ENCODE measurements around the gene MPZL1. TPM values are rescaled to one million over a fixed set of nuclear protein-coding genes. Genes with fewer than 3 reads are reported as not detected.

Gene MPZL1
- total RNA-seq, 1 experiment from 2014 or later = 55.1 TPM

- no peak for DNase-seq (ENCODE audit: low spot score)
Measured at GRCh38 chr1:167748906-167749305, 27.1 kb downstream of the MPZL1 start.

GRCh38 chr1:167749741-167750140 lies 28.0 kb downstream of the MPZL1 start:
- no peak for DNase-seq (ENCODE audit: low spot score)

DNA sequence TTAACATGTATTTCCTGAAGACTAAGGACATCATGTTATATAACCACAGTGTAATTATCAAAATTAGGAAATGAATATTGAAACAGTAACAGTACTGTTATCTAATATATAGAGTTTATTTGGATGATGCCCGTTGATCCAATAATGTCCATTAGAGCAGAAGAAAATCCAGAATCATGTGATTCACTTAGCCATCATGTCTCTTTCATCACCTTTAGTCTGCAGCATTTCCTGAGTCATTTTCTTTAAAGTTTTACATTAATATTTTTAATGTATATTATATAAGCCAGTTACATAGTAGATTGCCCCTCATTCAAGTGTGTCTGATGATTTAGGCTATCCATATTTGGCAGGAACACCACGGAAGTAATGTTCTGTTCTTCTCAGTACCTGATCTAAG lies 28.9 kb downstream of the MPZL1 start:
- no peak for DNase-seq (ENCODE audit: low spot score)

DNA sequence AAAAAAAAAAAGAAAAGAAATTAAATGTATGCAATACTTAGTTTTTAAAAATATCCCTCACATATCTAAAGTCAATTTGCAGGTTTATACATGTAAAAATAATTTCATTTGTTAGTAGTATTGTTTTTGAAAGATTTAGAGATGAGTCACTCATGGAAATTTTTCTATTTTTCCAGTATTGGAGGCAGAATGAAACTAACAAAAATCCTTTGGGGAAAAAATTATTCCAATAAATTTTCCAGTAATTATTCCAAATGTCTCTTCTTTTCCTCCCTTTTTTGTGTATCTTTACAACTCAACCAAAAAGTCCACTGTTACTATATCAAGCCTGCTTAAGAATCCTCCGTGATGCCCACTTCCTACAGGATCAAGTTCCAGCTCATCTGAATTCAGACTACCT lies 29.9 kb downstream of the MPZL1 start:
- DNase-seq (ENCODE audit: low spot score) = no peak

DNA sequence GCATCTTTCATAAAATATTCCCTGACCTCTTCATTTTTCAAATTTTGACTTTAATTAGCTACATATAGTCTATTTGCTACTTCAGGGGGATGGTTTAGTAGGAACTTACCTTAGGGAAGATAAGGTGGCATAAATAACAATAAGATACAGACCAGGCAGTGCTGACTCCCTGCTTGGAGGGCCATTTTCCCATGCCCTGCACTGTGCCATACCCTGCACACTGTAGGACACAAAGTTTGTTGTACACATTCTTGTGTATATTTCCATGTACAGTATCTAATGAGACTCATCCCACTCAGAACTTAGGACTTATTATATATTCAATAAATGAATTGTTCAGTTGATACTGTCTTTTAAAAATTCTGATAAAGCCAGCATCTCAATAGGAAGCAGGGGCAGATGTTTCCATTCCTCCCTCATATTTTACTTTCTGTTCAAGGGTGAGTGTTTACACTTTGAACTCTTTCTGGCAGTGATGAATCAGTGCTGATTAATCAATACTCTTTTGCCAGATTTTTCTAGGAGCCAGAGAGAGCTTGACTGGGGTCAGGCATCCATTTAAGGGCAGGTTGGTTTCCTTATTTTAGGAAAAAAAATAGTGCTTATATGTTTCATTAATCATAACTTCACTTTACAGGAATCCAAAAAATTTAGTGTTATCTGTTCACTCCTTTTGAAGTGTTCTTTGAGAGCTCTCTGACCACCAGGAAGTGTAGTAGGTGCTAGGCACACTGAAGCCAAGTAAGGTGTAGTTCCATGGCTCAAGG lies 30.6 kb downstream of the MPZL1 start:
- no peak for DNase-seq (ENCODE audit: low spot score)

GRCh38 chr1:167755654-167756053 lies 33.9 kb downstream of the MPZL1 start:
- no peak for DNase-seq (ENCODE audit: low spot score)

GRCh38 chr1:167756730-167757405 lies 35.1 kb downstream of the MPZL1 start:
- DNase-seq (ENCODE audit: low spot score) = no peak

- DNase-seq (ENCODE audit: low spot score) = no peak
Measured at GRCh38 chr1:167757433-167758309, 35.9 kb downstream of the MPZL1 start.

DNA sequence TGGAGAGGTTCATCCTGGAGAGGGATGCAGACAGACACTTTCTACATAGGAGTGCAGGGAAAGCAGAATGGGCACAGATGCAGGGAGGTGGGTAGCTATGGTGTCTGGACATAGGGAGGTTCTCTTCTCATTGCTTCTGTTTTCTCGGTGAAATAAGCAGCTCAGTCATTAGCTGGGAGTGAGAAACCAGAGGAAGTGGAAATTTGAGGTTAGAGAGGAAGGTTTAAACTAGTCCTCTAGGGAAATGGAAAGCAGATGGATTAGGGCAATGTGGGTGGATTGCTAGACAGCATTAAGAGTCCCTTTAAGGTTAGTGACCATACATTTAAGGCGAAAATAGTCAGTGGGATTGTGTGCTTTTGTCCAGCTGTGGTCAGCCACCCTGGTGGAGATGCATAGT lies 39.6 kb downstream of the MPZL1 start:
- no peak for DNase-seq (ENCODE audit: low spot score)

DNA sequence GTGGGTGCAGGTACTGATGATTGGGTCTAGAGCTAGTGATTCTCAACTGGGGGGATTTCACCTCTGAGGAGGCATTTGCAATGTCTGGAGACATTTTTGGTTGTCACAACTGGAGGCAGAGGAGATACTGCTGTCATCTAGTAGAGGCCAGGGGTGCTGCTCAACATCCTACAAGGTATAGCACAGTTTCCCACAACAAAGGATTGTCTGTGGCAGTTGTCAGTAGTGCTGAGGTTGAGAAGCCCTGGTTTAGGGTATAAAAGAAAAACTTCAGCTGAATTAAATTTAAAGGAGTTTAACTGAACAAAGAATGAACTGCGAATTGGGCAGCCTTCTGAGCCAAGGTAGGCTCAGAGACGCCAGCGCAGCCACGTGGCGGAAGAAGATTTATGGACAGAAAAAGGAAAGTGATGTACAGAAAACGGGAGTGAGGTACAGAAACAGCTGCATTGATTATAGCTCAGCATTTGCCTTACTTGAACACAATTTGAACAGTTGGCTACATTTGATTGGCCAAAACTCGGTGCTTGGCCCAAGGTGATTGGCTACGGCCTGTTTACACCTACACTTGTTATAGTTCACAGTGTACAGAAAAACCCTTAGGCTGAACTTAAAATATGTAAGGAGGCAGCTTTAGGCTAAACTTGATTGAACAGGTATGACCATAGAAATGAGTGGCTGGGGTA lies 40.4 kb downstream of the MPZL1 start:
- DNase-seq (ENCODE audit: low spot score) = no peak

- no peak for DNase-seq (ENCODE audit: low spot score)
Measured at GRCh38 chr1:167763525-167764220, 41.9 kb downstream of the MPZL1 start.

GRCh38 chr1:167764458-167765330 lies 42.9 kb downstream of the MPZL1 start:
- DNase-seq (ENCODE audit: low spot score) = no peak

- no peak for DNase-seq (ENCODE audit: low spot score)
Measured at GRCh38 chr1:167765496-167765895, 43.7 kb downstream of the MPZL1 start.

DNA sequence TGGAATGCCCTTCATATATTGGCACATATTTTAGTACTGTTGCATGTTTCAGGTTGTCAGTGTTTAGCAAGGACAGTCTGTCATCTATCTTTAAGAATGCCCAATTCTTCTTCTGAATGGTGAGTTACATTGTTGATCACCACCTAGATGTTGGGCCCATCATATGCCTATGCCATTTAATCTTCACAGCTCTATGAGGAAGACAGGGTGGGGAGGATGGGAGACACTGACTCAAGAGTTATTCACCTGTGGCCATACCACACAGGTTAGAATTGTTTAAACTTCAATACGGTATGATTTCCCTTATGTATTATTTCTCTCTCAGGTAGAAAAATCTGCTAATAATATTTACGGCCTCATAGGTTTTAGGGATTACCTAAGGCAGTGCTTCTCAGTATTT lies 44.8 kb downstream of the MPZL1 start:
- no peak for DNase-seq (ENCODE audit: low spot score)

DNA sequence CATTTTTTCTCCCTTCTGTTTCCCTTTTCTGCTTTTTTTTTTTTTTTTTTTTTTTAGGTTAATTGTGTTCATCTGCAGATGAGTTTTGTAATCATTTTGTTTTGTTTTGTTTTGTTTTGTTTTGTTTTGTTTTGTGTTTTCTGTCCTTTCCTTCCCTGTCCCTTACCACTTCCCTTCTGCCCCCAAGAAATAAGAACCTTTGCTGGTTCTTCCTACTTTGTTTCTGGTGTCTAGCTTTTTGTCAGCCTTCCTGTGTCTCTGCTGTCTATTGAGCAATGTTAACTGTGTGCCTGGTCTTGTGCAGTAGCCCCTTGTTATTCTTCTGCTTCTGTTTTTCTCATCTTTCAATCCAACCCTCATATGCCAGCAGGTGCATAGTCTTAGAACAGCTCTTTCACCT lies 46.0 kb downstream of the MPZL1 start:
- no peak for DNase-seq (ENCODE audit: low spot score)

DNA sequence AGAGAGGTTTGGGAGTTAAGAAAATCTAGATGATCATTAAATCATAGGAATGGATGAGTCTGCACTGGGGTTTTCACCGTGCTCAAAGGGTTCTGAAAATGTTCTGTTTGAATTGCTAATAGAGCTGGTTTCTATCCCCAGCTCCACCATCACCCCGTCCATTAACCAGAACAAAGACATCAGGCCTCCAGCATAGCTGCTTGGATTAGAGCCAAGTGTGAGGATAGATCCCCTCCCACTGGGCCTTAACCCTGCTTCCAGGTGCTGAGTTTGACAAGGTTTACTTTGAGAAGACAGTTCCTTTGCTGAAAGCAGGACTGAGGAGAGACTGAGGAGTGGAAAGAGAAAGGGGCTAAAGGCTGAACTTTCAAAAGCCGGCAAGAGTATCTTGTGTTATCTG lies 48.3 kb downstream of the MPZL1 start:
- no peak for DNase-seq (ENCODE audit: low spot score)

DNA sequence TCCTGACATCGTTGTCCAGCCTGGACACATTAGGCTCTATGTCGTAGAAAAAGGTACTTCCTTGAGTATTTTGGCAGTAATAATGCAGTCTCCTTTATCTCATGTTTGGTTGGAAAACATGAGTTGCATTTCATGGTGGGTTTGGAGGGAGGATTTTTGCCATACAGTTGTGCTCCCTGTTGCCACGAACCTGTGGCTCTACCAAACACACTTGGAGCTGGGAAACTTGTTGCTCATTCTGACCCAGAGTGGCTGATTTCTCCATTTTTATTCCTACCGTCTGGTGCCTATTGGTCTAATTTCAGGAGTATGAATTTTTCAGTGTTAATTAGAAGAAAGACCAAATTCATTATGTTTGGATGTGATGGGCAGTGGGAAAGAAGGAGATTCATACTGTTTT lies 50.7 kb downstream of the MPZL1 start:
- no peak for DNase-seq (ENCODE audit: low spot score)

DNA sequence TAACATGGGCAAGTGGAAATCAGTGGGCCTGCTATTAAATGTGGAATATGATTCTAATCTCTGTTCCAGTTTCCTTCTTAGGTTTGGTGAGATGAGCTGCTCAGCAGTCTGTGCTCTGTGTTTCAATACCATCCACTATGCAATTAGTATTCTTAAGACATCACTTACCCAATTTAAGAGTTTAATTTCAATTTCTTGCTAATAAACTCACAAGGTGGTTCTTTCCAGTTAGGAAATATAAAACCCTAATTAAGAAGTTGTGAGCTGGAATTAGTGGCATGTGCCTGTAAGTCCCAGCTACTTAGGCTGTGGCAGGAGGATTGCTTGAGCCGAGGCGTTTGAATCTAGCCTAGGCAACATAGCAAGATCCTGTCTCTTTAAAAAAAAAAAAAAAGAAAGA lies 51.7 kb downstream of the MPZL1 start:
- no peak for DNase-seq (ENCODE audit: low spot score)

GRCh38 chr1:167774710-167775109 lies 52.9 kb downstream of the MPZL1 start:
- DNase-seq (ENCODE audit: low spot score) = no peak

DNA sequence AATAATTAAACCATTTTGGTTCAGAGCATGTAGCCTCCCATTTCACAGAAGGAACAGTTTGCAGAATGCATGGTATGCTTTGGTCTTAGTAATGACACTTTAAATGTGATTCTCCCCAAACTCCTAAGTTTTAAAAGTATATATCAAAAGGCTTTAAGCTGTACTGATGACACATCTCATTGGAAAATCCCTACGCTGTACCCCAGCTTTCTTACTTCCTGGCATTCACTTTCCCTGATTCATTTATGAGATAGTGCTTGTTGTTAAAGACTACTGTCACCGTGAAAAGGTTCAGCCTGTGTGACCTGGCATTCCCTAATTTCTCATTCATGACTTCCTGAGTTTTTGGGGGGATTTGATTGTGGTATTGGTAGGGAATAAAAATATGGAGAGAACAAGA lies 53.4 kb downstream of the MPZL1 start:
- no peak for DNase-seq (ENCODE audit: low spot score)
